AG04449 (cell line): ENCODE measurements around the gene HMOX2.

Experiments
- CTCF ChIA-PET: fragments of 350-600 bp; formaldehyde crosslinking; extraction: SDS; loops from one replicate; lab custom pipeline; 2021; ENCODE audit warnings: antibody characterized with exemption; lab: Yijun Ruan, JAX
- POLR2A ChIA-PET: fragments of 400-600, 350-600 bp; formaldehyde crosslinking; extraction: SDS; loops from one replicate; lab custom pipeline; 2020; ENCODE audit warnings: antibody characterized with exemption, inconsistent platforms; lab: Yijun Ruan, JAX
- DNase-seq: peaks from one replicate; pipeline ENCODE4 v3.0.0-alpha.2; 2010; ENCODE audit warnings: low read depth, low spot score
- H3K4me3 ChIP-seq: 2 replicates; pipeline ENCODE4 v1.5.1; 2011; ENCODE audit warnings: low read depth, mild to moderate bottlenecking, control low read depth, low read length
- CTCF ChIP-seq: IDR thresholded peaks from one replicate; pipeline ENCODE4 v1.5.1; 2011; ENCODE audit warnings: mild to moderate bottlenecking, moderate library complexity, low read length, control low read depth, inconsistent platforms; ENCODE audit not compliant: insufficient read depth; ENCODE audit errors: missing control alignments

The HMOX2 gene

DNA sequence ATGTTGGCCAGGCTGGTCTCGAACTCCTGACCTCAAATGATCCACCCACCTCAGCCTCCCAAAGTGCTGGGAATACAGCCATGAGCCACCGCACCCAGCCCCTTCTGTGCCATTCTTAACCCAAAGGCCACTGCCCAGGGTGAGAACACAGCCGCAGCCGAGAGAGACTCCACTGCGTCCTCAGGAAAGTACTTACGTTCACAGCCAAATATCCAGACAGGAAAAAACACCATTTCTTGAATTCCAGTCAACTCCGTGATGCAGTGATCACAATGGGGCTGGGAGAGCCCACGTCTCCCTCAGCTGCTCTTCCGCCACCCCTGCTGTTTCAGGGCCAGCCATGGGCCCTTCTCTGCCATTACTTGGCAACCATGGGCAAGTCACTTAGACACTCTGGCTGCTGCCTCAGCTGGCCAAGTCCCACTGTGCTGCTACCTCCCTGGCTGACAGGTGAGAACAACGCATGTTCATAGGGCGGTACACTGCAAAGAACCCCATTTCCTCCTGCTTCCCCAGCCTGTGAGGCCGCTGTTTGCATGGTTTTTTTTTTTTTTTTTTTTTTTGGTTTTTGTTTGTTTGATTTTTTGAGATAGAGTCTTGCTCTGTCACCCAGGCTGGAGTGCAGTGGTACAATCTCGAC, 58.1 kb downstream of the HMOX2 start:
- CTCF ChIA-PET = interaction anchor here (1.1 to 5.7 kb wide), 3 partner anchors 16 to 27 kb away, joined by 3 to 44 read pairs (median 4); no protein-coding TSS in a partner anchor
- no peak overlapping the region for H3K4me3 ChIP-seq
- POLR2A ChIA-PET = no interaction called here
- DNase-seq = no peak
- TF ChIP-seq CTCF = no peak

- no peak for TF ChIP-seq CTCF
- ChIA-PET POLR2A (no interaction called here), CTCF (interaction anchor here (0.7 to 5.7 kb wide), 9 partner anchors 10 to 89 kb away, joined by 3 to 44 read pairs (median 5); partner anchors contain the start of genes C16orf96 and MGRN1)
- no peak overlapping the region for H3K4me3 ChIP-seq
- DNase-seq = no peak
Observed at GRCh38 chr16:4535627-4536108, 59.5 kb downstream of the HMOX2 start.

DNA sequence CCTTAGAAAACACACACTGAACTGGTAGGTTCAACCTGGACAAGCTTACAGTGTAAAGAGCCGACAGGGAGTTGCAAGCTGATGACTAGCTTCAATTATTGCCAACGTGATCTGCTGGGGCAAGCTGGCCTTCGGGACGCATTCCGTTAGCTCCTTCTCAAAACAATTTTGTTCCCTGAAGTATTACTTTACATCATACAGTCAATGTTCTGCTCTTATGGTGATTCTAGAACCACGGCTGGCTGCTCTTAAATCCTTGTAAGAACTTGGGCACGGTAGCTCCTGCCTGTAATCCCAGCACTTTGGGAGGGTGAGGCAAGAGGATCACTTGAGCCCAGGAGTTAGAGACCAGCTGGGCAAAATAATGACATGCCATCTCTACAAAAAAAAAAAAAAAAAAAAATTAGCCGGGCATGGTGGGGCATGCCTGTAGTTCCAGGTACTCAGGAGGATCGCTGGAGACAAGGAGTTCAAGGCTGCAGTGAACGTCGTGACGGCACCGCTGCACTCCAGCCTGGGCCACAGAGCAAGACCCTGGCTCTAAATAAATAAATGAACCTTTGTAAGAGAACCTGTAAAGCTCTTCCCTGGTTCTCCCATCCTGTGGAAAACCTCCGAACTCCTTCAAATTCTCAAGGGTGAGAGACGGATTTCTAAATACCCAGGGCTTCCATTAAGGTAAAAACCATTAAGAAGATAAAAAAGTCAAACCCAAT, 60.4 kb downstream of the HMOX2 start:
- no peak for DNase-seq
- H3K4me3 ChIP-seq = no peak overlapping the region
- no peak for TF ChIP-seq CTCF
- CTCF ChIA-PET = interaction anchor here (0.7 to 5.7 kb wide), 8 partner anchors 11 to 88 kb away, joined by 3 to 44 read pairs (median 6); partner anchors contain the start of genes C16orf96 and MGRN1
- POLR2A ChIA-PET = no interaction called here

- ChIA-PET CTCF (interaction anchor here (1.6 to 5.7 kb wide), 6 partner anchors 10 to 87 kb away, joined by 3 to 44 read pairs (median 8); partner anchors contain the start of gene MGRN1), POLR2A (no interaction called here)
- no peak for DNase-seq
- TF ChIP-seq CTCF = no peak
- H3K4me3 ChIP-seq = peak overlapping the region; percentile 82
Observed at GRCh38 chr16:4537376-4538343, 61.5 kb downstream of the HMOX2 start.

- ChIA-PET CTCF (interaction anchor here (1.3 to 5.7 kb wide), 6 partner anchors 9 to 49 kb away, joined by 3 to 44 read pairs (median 8); partner anchors contain the start of gene C16orf96), POLR2A (interaction anchor here (0.7 kb wide), 1 partner anchor 172 kb away, joined by 3 read pairs; no protein-coding TSS in a partner anchor)
- TF ChIP-seq CTCF = no peak
- DNase-seq = peak; percentile 46
- H3K4me3 ChIP-seq = peak within 1 kb of the TSS; percentile 82
Observed at GRCh38 chr16:4538350-4539235, 62.4 kb downstream of the HMOX2 start, which contains the start of gene CDIP1. Gene CDIP1 (minus strand): TSS chr16:4538773. CDS start chr16:4514130, 24,643 bp downstream.
